WTC11 (cell line): ENCODE results near the gene MGRN1. TPM values are rescaled to one million over a fixed set of nuclear protein-coding genes. Genes with fewer than 3 reads are reported as not detected.

Experiments used
- ATAC-seq: fragments of 200-7000 bp; cut with Tn5 transposase; 2 replicates; pipeline ENCODE4 v1.10.0; 2021; ENCODE audit warnings: mild to moderate bottlenecking, moderate library complexity
- CTCF ChIA-PET: fragments of 300-600 bp; sonication (Branson Sonifier 250); formaldehyde crosslinking; loops from one replicate; lab custom pipeline; 2021; ENCODE audit warnings: antibody characterized with exemption; lab: Charles Lee
- POLR2A ChIA-PET: fragments of 350-600 bp; sonication (Branson Sonifier 250); formaldehyde crosslinking; loops from one replicate; lab custom pipeline; 2021; ENCODE audit warnings: antibody characterized with exemption; lab: Charles Lee
- DNase-seq: peaks from one replicate; pipeline ENCODE4 v3.0.0; 2021; ENCODE audit warnings: low spot score
- H3K27ac Mint-ChIP-seq: 2 replicates; pipeline ENCODE4 v1.8.0; 2021; ENCODE audit warnings: mixed read lengths
- H3K27me3 Mint-ChIP-seq: 2 replicates; pipeline ENCODE4 v1.8.0; 2021; ENCODE audit warnings: low read depth, mild to moderate bottlenecking, moderate library complexity, mixed read lengths
- H3K36me3 Mint-ChIP-seq: 2 replicates; pipeline ENCODE4 v1.8.0; 2021; ENCODE audit warnings: mixed read lengths
- H3K4me1 Mint-ChIP-seq: 2 replicates; pipeline ENCODE4 v1.8.0; 2022; ENCODE audit warnings: mixed read lengths
- H3K4me3 Mint-ChIP-seq: 2 replicates; pipeline ENCODE4 v1.8.0; 2021; ENCODE audit warnings: mild to moderate bottlenecking, moderate library complexity, mixed read lengths
- H3K9me3 Mint-ChIP-seq: 2 replicates; pipeline ENCODE4 v1.8.0; 2021; ENCODE audit warnings: mixed read lengths
- GRHL2 ChIP-seq: fragments of 250-450 bp; sonication (Bioruptor Pico); IDR thresholded peaks from 2 replicates; pipeline ENCODE4 v1.8.0; 2022; ENCODE audit warnings: mild to moderate bottlenecking, moderate library complexity; ENCODE audit not compliant: insufficient replicate concordance, severe bottlenecking
- JAZF1 ChIP-seq: fragments of 250-450 bp; sonication (Bioruptor Pico); IDR thresholded peaks from 2 replicates; pipeline ENCODE4 v1.9.0; 2021; ENCODE audit warnings: moderate library complexity, mild to moderate bottlenecking, inconsistent platforms
- NFE2L1 ChIP-seq: sonication (generic); formaldehyde crosslinking; IDR thresholded peaks from 2 replicates; pipeline ENCODE4 v1.8.1; 2023; ENCODE audit warnings: missing genetic modification reagents
- OVOL2 ChIP-seq: fragments of 250-450 bp; sonication (Bioruptor Pico); IDR thresholded peaks from 2 replicates; pipeline ENCODE4 v1.9.0; 2021; ENCODE audit warnings: mild to moderate bottlenecking, borderline replicate concordance
- SMAD4 ChIP-seq: sonication (generic); formaldehyde crosslinking; IDR thresholded peaks from 2 replicates; pipeline ENCODE4 v1.8.0; 2022; ENCODE audit warnings: mild to moderate bottlenecking, missing genetic modification reagents
- ZBTB21 ChIP-seq: sonication (generic); formaldehyde crosslinking; IDR thresholded peaks from 2 replicates; pipeline ENCODE4 v1.8.1; 2023; ENCODE audit warnings: mild to moderate bottlenecking, missing genetic modification reagents, borderline replicate concordance
- ZNF219 ChIP-seq: sonication (generic); formaldehyde crosslinking; IDR thresholded peaks from 2 replicates; pipeline ENCODE4 v1.8.0; 2023; ENCODE audit warnings: missing genetic modification reagents, mild to moderate bottlenecking, borderline replicate concordance
- ZNF232 ChIP-seq: sonication (generic); formaldehyde crosslinking; IDR thresholded peaks from 2 replicates; pipeline ENCODE4 v1.8.0; 2022; ENCODE audit warnings: mild to moderate bottlenecking, missing genetic modification reagents
- total RNA-seq: library from RNA; stranded (reverse); gene quantifications from 3 replicates; pipeline ENCODE4 v1.2.3, GENCODE V29; 2021
- TF ChIP-seq, protein P1 (sequence below): sonication (generic); formaldehyde crosslinking; IDR thresholded peaks from 2 replicates; pipeline ENCODE4 v1.8.0; 2022; ENCODE audit warnings: mild to moderate bottlenecking, missing genetic modification reagents
- TF ChIP-seq, protein P2 (sequence below): sonication (generic); formaldehyde crosslinking; conservative IDR thresholded peaks from 2 replicates; pipeline ENCODE4 v1.8.1; 2022; ENCODE audit warnings: mild to moderate bottlenecking, missing genetic modification reagents
- TF ChIP-seq, protein P3 (sequence below): sonication (generic); formaldehyde crosslinking; IDR thresholded peaks from 2 replicates; pipeline ENCODE4 v1.8.1; 2023; ENCODE audit warnings: mild to moderate bottlenecking, missing genetic modification reagents, moderate library complexity
- TF ChIP-seq, protein P4 (sequence below): fragments of 200-600 bp; IDR thresholded peaks from 2 replicates; pipeline ENCODE4 v1.8.0; 2022; ENCODE audit warnings: antibody characterized with exemption
- TF ChIP-seq, protein P5 (sequence below): sonication (generic); formaldehyde crosslinking; IDR thresholded peaks from 2 replicates; pipeline ENCODE4 v1.8.1; 2022; ENCODE audit warnings: low read depth, missing genetic modification reagents, borderline replicate concordance
- TF ChIP-seq, protein P6 (sequence below): sonication (generic); formaldehyde crosslinking; IDR thresholded peaks from 2 replicates; pipeline ENCODE4 v1.8.0; 2023; ENCODE audit warnings: missing genetic modification reagents, mild to moderate bottlenecking, borderline replicate concordance
- TF ChIP-seq, protein P7 (sequence below): sonication (generic); formaldehyde crosslinking; IDR thresholded peaks from 2 replicates; pipeline ENCODE4 v1.8.0; 2022; ENCODE audit warnings: mild to moderate bottlenecking, missing genetic modification reagents
- TF ChIP-seq, protein P8 (sequence below): fragments of 250-450 bp; sonication (Bioruptor Pico); IDR thresholded peaks from 2 replicates; pipeline ENCODE4 v1.9.0; 2021; ENCODE audit warnings: moderate library complexity, mild to moderate bottlenecking, inconsistent platforms, borderline replicate concordance
- TF ChIP-seq, protein P9 (sequence below): sonication (generic); formaldehyde crosslinking; IDR thresholded peaks from 2 replicates; pipeline ENCODE4 v1.8.1; 2022; ENCODE audit warnings: mild to moderate bottlenecking, moderate library complexity, missing genetic modification reagents

Gene MGRN1
- total RNA-seq, 1 experiment from 2014 or later = 88.8 TPM

DNA sequence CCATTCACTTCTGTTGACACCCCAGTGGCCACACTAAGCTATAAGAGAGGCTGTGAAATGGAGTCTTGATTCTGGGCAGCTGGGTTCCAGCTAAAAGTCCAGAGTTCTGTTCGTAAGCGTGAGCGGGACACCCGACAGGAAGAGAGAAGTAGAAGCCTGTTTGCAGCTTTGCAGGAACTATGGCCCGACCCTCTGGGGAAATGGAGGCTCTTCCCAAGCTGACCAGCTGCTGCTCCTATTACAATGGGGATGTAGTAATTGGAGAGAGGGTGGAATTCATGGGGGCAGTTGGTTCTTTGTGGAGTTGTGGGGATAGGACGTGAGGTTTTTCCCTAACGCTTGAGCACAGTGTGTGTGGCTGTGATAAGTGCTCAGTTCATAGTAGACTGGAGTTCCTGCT lies 38.3 kb upstream of the MGRN1 start:
- TF ChIP-seq, protein P1, sequence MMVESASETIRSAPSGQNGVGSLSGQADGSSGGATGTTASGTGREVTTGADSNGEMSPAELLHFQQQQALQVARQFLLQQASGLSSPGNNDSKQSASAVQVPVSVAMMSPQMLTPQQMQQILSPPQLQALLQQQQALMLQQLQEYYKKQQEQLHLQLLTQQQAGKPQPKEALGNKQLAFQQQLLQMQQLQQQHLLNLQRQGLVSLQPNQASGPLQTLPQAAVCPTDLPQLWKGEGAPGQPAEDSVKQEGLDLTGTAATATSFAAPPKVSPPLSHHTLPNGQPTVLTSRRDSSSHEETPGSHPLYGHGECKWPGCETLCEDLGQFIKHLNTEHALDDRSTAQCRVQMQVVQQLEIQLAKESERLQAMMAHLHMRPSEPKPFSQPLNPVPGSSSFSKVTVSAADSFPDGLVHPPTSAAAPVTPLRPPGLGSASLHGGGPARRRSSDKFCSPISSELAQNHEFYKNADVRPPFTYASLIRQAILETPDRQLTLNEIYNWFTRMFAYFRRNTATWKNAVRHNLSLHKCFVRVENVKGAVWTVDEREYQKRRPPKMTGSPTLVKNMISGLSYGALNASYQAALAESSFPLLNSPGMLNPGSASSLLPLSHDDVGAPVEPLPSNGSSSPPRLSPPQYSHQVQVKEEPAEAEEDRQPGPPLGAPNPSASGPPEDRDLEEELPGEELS (CRISPR knock-in tag) = no peak
- TF ChIP-seq, protein P2, sequence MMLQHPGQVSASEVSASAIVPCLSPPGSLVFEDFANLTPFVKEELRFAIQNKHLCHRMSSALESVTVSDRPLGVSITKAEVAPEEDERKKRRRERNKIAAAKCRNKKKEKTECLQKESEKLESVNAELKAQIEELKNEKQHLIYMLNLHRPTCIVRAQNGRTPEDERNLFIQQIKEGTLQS (CRISPR knock-in tag) = no peak
- TF ChIP-seq ZNF232 (CRISPR knock-in tag) = no peak
- TF ChIP-seq, protein P3, sequence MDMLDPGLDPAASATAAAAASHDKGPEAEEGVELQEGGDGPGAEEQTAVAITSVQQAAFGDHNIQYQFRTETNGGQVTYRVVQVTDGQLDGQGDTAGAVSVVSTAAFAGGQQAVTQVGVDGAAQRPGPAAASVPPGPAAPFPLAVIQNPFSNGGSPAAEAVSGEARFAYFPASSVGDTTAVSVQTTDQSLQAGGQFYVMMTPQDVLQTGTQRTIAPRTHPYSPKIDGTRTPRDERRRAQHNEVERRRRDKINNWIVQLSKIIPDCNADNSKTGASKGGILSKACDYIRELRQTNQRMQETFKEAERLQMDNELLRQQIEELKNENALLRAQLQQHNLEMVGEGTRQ = no peak
- TF ChIP-seq, protein P4, sequence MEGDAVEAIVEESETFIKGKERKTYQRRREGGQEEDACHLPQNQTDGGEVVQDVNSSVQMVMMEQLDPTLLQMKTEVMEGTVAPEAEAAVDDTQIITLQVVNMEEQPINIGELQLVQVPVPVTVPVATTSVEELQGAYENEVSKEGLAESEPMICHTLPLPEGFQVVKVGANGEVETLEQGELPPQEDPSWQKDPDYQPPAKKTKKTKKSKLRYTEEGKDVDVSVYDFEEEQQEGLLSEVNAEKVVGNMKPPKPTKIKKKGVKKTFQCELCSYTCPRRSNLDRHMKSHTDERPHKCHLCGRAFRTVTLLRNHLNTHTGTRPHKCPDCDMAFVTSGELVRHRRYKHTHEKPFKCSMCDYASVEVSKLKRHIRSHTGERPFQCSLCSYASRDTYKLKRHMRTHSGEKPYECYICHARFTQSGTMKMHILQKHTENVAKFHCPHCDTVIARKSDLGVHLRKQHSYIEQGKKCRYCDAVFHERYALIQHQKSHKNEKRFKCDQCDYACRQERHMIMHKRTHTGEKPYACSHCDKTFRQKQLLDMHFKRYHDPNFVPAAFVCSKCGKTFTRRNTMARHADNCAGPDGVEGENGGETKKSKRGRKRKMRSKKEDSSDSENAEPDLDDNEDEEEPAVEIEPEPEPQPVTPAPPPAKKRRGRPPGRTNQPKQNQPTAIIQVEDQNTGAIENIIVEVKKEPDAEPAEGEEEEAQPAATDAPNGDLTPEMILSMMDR = no peak
- TF ChIP-seq, protein P5, sequence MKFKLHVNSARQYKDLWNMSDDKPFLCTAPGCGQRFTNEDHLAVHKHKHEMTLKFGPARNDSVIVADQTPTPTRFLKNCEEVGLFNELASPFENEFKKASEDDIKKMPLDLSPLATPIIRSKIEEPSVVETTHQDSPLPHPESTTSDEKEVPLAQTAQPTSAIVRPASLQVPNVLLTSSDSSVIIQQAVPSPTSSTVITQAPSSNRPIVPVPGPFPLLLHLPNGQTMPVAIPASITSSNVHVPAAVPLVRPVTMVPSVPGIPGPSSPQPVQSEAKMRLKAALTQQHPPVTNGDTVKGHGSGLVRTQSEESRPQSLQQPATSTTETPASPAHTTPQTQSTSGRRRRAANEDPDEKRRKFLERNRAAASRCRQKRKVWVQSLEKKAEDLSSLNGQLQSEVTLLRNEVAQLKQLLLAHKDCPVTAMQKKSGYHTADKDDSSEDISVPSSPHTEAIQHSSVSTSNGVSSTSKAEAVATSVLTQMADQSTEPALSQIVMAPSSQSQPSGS (CRISPR knock-in tag) = no peak
- TF ChIP-seq, protein P6, sequence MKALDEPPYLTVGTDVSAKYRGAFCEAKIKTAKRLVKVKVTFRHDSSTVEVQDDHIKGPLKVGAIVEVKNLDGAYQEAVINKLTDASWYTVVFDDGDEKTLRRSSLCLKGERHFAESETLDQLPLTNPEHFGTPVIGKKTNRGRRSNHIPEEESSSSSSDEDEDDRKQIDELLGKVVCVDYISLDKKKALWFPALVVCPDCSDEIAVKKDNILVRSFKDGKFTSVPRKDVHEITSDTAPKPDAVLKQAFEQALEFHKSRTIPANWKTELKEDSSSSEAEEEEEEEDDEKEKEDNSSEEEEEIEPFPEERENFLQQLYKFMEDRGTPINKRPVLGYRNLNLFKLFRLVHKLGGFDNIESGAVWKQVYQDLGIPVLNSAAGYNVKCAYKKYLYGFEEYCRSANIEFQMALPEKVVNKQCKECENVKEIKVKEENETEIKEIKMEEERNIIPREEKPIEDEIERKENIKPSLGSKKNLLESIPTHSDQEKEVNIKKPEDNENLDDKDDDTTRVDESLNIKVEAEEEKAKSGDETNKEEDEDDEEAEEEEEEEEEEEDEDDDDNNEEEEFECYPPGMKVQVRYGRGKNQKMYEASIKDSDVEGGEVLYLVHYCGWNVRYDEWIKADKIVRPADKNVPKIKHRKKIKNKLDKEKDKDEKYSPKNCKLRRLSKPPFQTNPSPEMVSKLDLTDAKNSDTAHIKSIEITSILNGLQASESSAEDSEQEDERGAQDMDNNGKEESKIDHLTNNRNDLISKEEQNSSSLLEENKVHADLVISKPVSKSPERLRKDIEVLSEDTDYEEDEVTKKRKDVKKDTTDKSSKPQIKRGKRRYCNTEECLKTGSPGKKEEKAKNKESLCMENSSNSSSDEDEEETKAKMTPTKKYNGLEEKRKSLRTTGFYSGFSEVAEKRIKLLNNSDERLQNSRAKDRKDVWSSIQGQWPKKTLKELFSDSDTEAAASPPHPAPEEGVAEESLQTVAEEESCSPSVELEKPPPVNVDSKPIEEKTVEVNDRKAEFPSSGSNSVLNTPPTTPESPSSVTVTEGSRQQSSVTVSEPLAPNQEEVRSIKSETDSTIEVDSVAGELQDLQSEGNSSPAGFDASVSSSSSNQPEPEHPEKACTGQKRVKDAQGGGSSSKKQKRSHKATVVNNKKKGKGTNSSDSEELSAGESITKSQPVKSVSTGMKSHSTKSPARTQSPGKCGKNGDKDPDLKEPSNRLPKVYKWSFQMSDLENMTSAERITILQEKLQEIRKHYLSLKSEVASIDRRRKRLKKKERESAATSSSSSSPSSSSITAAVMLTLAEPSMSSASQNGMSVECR (CRISPR knock-in tag) = no peak
- TF ChIP-seq, protein P7, sequence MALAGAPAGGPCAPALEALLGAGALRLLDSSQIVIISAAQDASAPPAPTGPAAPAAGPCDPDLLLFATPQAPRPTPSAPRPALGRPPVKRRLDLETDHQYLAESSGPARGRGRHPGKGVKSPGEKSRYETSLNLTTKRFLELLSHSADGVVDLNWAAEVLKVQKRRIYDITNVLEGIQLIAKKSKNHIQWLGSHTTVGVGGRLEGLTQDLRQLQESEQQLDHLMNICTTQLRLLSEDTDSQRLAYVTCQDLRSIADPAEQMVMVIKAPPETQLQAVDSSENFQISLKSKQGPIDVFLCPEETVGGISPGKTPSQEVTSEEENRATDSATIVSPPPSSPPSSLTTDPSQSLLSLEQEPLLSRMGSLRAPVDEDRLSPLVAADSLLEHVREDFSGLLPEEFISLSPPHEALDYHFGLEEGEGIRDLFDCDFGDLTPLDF (CRISPR knock-in tag) = no peak
- TF ChIP-seq, protein P8, sequence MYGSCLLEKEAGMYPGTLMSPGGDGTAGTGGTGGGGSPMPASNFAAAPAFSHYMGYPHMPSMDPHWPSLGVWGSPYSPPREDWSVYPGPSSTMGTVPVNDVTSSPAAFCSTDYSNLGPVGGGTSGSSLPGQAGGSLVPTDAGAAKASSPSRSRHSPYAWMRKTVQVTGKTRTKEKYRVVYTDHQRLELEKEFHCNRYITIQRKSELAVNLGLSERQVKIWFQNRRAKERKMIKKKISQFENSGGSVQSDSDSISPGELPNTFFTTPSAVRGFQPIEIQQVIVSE (CRISPR knock-in tag) = no peak
- no peak for TF ChIP-seq NFE2L1
- peaks cover 14% of the 10 kb centered on the region for H3K9me3 Mint-ChIP-seq
- ChIA-PET CTCF (interaction anchor here (0.7 to 3.1 kb wide), 36 partner anchors 9 to 170 kb away, joined by 3 to 59 read pairs (median 11); partner anchors contain the start of genes CDIP1, CORO7, HMOX2 and MGRN1), POLR2A (interaction anchor here (0.6 to 0.7 kb wide), 2 partner anchors 14 to 64 kb away, joined by 3 read pairs; no protein-coding TSS in a partner anchor)
- DNase-seq (no peak), ATAC-seq (no peak)
- H3K27me3 Mint-ChIP-seq = peaks cover 7% of the 10 kb centered on the region
- H3K4me3 Mint-ChIP-seq = no peak overlapping the region
- no peak overlapping the region for H3K27ac Mint-ChIP-seq
- H3K36me3 Mint-ChIP-seq = peaks cover 5% of the 10 kb centered on the region
- H3K4me1 Mint-ChIP-seq = peaks cover 9% of the 10 kb centered on the region

DNA sequence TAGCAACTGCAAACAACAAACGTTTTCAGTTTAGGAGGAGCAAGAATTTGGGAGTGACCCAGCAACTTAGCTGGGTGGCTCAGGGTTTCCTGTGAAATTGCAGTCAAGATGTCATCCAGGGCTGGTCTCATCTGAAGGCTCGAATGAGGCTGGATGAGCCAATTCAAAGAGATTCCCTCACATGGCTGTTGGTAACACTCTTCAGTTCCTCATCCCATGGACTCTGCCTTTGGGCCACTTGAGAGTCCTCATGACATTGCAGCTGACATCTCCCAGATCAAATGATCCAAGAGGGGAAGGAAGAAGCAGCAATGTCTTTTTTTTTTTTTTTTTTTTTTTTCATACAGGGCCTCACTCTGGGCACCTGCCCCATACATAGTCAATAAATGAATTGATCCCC lies 36.2 kb upstream of the MGRN1 start:
- ChIA-PET CTCF (interaction anchor here (0.7 to 1.1 kb wide), 4 partner anchors 28 to 1661 kb away, joined by 3 to 6 read pairs (median 3); partner anchors contain the start of gene MGRN1), POLR2A (no interaction called here)
- H3K27me3 Mint-ChIP-seq = peaks cover 7% of the 10 kb centered on the region
- H3K9me3 Mint-ChIP-seq = peaks cover 14% of the 10 kb centered on the region
- H3K4me3 Mint-ChIP-seq = no peak overlapping the region
- peaks cover 21% of the 10 kb centered on the region for H3K4me1 Mint-ChIP-seq
- H3K27ac Mint-ChIP-seq = no peak overlapping the region
- no peak for ATAC-seq
- DNase-seq = no peak
- H3K36me3 Mint-ChIP-seq = peaks cover 5% of the 10 kb centered on the region
- TF ChIP-seq JAZF1 (CRISPR knock-in tag) = no peak
- no peak for TF ChIP-seq SMAD4 (CRISPR knock-in tag)
- no peak for TF ChIP-seq ZBTB21 (CRISPR knock-in tag)
- no peak for TF ChIP-seq ZNF219 (CRISPR knock-in tag)
- TF ChIP-seq OVOL2 (CRISPR knock-in tag) = no peak
- TF ChIP-seq, protein P4 = no peak
- TF ChIP-seq, protein P9, sequence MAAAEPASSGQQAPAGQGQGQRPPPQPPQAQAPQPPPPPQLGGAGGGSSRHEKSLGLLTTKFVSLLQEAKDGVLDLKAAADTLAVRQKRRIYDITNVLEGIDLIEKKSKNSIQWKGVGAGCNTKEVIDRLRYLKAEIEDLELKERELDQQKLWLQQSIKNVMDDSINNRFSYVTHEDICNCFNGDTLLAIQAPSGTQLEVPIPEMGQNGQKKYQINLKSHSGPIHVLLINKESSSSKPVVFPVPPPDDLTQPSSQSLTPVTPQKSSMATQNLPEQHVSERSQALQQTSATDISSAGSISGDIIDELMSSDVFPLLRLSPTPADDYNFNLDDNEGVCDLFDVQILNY (CRISPR knock-in tag) = no peak
- TF ChIP-seq GRHL2 (CRISPR knock-in tag) = no peak
